Tibial artery (tissue), 4 donors: ENCODE results near the gene SORCS2.

Experiments used
- DNase-seq, 2 donors: peaks; one replicate each; pipeline ENCODE4 v3.0.0-alpha.2; 2019
- H3K27ac ChIP-seq, 2 donors: fragments of 200-600 bp; sonication (generic) in 1 of 2; 1 replicate in 1 of 2; 2 replicates in 1 of 2; pipeline ENCODE4 v1.5.1; 2018 to 2019; ENCODE audit warnings: mild to moderate bottlenecking in 1 of 2
- H3K27me3 ChIP-seq, 2 donors: fragments of 200-600 bp; sonication (generic) in 1 of 2; one replicate each; pipeline versions ENCODE4 v1.5.1 to v1.6.0; 2016 to 2019
- H3K36me3 ChIP-seq, 3 donors: fragments of 200-600 bp; sonication (generic) in 2 of 3; one replicate each; pipeline ENCODE4 v1.5.1; 2016 to 2019; ENCODE audit warnings: mild to moderate bottlenecking in 2 of 3
- H3K4me1 ChIP-seq, 4 donors: fragments of 200-600 bp; sonication (generic) in 2 of 4; 1 replicate in 3 of 4; 2 replicates in 1 of 4; pipeline ENCODE4 v1.5.1; 2016 to 2019
- H3K4me3 ChIP-seq, 2 donors: fragments of 200-600 bp; sonication (generic) in 1 of 2; 1 replicate in 1 of 2; 2 replicates in 1 of 2; pipeline ENCODE4 v1.5.1; 2018 to 2019; ENCODE audit warnings: mild to moderate bottlenecking in 2 of 2
- H3K9me3 ChIP-seq, 3 donors: fragments of 200-600 bp; sonication (generic) in 1 of 3; one replicate each; pipeline ENCODE4 v1.5.1; 2016 to 2019
- intact Hi-C: fragments of 100-400 bp; cut with DNase I; formaldehyde crosslinking; loops from one replicate; pipeline ENCODE4 v1.15.0; 2023; ENCODE audit warnings: low total_unique reads
- TF ChIP-seq, protein P1 (sequence below), 2 experiments: fragments of 200-600 bp in 1 of 2; fragments of 450-650 bp in 1 of 2; IDR thresholded peaks; one replicate each; pipeline ENCODE4 v1.5.1; 2017 to 2019; ENCODE audit warnings: antibody characterized with exemption in 2 of 2, mild to moderate bottlenecking in 1 of 2, moderate library complexity in 1 of 2

The SORCS2 gene

DNA sequence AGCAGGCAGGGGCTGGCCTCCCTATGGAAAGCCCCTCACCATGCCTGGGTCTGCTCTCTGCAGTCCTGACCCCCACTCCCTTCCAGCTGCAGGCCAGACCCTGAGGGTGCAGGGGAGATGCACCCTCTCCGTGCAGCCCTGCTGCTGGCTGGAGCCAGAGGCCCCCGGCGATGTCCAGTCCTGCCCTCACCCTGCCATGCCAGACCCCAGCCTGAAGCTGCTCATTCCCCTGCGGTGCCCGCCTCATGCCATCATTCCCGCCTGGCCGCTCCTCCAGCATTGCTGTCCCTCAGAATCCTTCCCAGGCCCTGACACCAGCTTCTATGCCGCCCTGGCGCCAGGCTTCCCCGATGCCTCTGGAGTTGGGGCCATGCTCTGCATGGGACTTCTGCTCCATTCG, 72.4 kb downstream of the SORCS2 start:
- H3K4me3 ChIP-seq: no peak overlapping the region
- no peaks in the 10 kb centered on the region for H3K4me1 ChIP-seq
- no peak overlapping the region for H3K27ac ChIP-seq
- intact Hi-C loops: no loop called here
- no peak for DNase-seq
- H3K36me3 ChIP-seq: no peaks in the 10 kb centered on the region
- H3K27me3 ChIP-seq: peaks cover 0 to 26% of the 10 kb centered on the region in 2 donors
- H3K9me3 ChIP-seq: no peaks in the 10 kb centered on the region
- TF ChIP-seq, protein P1, sequence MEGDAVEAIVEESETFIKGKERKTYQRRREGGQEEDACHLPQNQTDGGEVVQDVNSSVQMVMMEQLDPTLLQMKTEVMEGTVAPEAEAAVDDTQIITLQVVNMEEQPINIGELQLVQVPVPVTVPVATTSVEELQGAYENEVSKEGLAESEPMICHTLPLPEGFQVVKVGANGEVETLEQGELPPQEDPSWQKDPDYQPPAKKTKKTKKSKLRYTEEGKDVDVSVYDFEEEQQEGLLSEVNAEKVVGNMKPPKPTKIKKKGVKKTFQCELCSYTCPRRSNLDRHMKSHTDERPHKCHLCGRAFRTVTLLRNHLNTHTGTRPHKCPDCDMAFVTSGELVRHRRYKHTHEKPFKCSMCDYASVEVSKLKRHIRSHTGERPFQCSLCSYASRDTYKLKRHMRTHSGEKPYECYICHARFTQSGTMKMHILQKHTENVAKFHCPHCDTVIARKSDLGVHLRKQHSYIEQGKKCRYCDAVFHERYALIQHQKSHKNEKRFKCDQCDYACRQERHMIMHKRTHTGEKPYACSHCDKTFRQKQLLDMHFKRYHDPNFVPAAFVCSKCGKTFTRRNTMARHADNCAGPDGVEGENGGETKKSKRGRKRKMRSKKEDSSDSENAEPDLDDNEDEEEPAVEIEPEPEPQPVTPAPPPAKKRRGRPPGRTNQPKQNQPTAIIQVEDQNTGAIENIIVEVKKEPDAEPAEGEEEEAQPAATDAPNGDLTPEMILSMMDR (IDR thresholded peaks at IDR 0.05): no peak

DNA sequence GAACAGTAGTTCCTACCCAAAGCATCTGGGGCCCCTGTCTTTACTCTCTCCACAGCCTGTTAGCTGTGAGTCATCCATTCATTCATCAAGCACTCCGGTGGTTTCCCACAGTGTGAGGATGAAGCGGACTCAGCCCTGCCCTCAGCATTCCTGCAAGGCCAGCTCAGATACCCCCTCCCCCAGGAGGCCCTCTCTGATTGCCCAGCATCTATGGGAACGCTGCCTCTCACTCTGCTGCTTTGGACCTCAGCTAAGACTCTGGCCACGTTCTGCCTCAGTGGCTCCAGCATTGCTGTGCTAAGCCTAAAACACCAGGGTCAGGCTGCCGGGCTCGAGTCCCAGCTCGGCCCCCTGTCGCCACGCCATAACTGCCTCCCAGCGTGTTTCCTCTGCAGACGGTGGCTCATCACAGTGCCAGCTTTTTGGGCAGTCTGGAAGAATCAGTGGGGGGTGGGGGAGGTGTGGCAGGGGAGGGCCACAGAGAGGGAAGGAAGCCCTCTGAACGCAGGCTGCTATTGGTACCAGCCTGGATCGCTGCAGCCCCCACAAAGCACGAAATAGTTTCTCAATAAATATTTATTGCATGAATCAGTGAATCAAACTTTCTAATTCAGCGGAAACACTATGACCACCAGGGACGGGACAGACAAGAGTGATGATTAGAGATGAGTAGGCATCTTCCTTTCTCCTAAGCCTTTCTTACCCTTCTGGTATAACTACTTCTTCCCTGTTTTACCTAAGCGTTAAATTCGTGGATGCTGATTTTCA, 74.4 kb downstream of the SORCS2 start:
- Histone ChIP-seq H3K27me3 (peaks cover 0 to 14% of the 10 kb centered on the region in 2 donors), H3K4me1 (no peaks in the 10 kb centered on the region), H3K36me3 (no peaks in the 10 kb centered on the region), H3K27ac (no peak overlapping the region), H3K4me3 (no peak overlapping the region), H3K9me3 (no peaks in the 10 kb centered on the region)
- DNase-seq: no peak
- TF ChIP-seq, protein P1 (IDR thresholded peaks at IDR 0.05): no peak
- intact Hi-C loops: no loop called here

DNA sequence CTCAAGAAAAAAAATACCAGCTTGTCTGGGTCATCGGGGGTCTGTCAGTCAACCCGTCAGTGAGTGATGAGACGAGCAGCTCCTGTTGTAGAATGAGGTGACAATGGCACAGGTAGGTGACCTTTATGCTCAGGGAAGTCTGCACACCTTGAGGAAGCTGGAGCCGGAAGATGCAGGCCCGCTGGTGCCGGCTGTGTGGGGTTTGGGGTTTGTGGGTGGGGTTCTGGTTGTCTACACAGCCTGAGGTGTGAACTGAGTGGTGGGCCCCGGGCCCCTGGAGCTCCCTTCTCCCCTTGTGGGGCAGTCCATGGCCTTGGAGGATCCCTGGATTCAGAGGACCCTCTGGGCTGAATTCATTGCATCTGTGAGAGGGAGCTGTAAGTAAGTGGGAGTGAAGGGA, 75.5 kb downstream of the SORCS2 start:
- TF ChIP-seq, protein P1 (IDR thresholded peaks at IDR 0.05): no peak
- no peaks in the 10 kb centered on the region for H3K4me1 ChIP-seq
- no peak overlapping the region for H3K4me3 ChIP-seq
- intact Hi-C loops: no loop called here
- no peak overlapping the region for H3K27ac ChIP-seq
- H3K36me3 ChIP-seq: no peaks in the 10 kb centered on the region
- peaks cover 0 to 14% of the 10 kb centered on the region in 2 donors for H3K27me3 ChIP-seq
- no peak for DNase-seq
- H3K9me3 ChIP-seq: no peaks in the 10 kb centered on the region

DNA sequence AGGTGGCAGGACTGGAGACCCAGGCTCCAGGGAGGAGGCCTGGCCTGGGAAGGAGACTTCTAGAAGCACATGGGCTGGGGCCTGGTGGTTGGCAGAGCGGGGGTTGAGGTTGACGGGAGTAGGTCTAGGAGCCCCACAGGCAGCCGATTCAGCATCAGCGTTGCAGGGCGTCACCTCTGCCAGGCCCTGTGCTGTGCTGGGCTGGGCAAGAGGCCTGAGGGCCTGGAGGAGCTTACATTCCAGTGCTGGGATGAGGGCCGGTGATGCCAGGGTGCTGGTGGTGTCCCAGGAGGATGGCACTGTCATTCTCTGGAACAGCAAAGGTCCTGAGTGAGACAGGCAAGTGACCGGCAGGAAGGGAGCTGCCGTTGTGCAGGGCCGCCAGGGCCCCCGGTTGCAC, 76.6 kb downstream of the SORCS2 start:
- peaks cover 0 to 13% of the 10 kb centered on the region in 2 donors for H3K27me3 ChIP-seq
- TF ChIP-seq, protein P1 (IDR thresholded peaks at IDR 0.05): no peak
- H3K27ac ChIP-seq: no peak overlapping the region
- intact Hi-C loops: no loop called here
- H3K9me3 ChIP-seq: no peaks in the 10 kb centered on the region
- no peaks in the 10 kb centered on the region for H3K4me1 ChIP-seq
- H3K36me3 ChIP-seq: no peaks in the 10 kb centered on the region
- H3K4me3 ChIP-seq: no peak overlapping the region
- DNase-seq: no peak

DNA sequence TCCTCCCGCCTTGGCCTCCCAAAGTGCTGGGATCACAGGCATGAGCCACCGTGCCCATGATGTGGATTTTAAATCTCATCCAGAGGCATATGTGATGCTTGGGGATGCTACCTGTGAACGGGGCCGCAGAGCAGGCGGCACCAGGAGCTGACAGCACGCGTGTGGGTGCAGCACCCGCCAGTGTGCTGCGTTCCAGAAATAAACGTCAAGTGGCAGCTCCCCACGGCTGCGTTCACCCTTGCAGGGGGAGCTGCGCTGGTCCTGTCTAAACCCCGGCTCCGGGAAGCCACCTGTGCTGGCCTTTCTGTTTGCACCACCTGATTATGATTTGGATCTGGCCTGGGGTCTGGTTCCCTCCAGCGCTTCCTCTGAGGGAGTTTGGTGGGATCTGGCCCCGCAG, 77.8 kb downstream of the SORCS2 start:
- intact Hi-C loops: no loop called here
- Histone ChIP-seq H3K27me3 (peaks cover 0 to 12% of the 10 kb centered on the region in 2 donors), H3K4me3 (no peak overlapping the region), H3K36me3 (no peaks in the 10 kb centered on the region), H3K9me3 (no peaks in the 10 kb centered on the region), H3K27ac (no peak overlapping the region), H3K4me1 (no peaks in the 10 kb centered on the region)
- TF ChIP-seq, protein P1 (IDR thresholded peaks at IDR 0.05): no peak
- no peak for DNase-seq
